AG10803 (cell line): ENCODE data around the gene CRABP1.
A peak's percentile ranks its signal among the peaks of the same experiment; 100 is the strongest.

Experiments used
- DNase-seq: peaks from one replicate; pipeline ENCODE4 v3.0.0; 2010; ENCODE audit warnings: low read depth
- H3K4me3 ChIP-seq: 2 replicates; pipeline ENCODE4 v1.5.1; 2011; ENCODE audit warnings: mild to moderate bottlenecking, low read length, control low read depth
- CTCF ChIP-seq: conservative IDR thresholded peaks from 2 replicates; pipeline ENCODE4 v1.5.1; 2011; ENCODE audit warnings: mild to moderate bottlenecking, low read length, control low read depth, inconsistent platforms

The CRABP1 gene

GRCh38 chr15:78350058-78350457 is 9.9 kb downstream of the CRABP1 start:
- DNase-seq, result no peak
- H3K4me3 ChIP-seq, result no peak overlapping the region
- no peak for TF ChIP-seq CTCF

GRCh38 chr15:78351539-78351938 is 11.4 kb downstream of the CRABP1 start:
- no peak overlapping the region for H3K4me3 ChIP-seq
- no peak for TF ChIP-seq CTCF
- no peak for DNase-seq

- H3K4me3 ChIP-seq, result no peak overlapping the region
- DNase-seq, result no peak
- TF ChIP-seq CTCF, result no peak
Observed at GRCh38 chr15:78353093-78353492, 12.9 kb downstream of the CRABP1 start.

- no peak for TF ChIP-seq CTCF
- H3K4me3 ChIP-seq, result no peak overlapping the region
- no peak for DNase-seq
Observed at GRCh38 chr15:78355177-78355576, 15.0 kb downstream of the CRABP1 start.

GRCh38 chr15:78358102-78358870 is 18.1 kb downstream of the CRABP1 start:
- DNase-seq, result no peak
- H3K4me3 ChIP-seq, result no peak overlapping the region
- no peak for TF ChIP-seq CTCF

- TF ChIP-seq CTCF, result no peak
- H3K4me3 ChIP-seq, result no peak overlapping the region
- no peak for DNase-seq
Observed at GRCh38 chr15:78359041-78359808, 19.1 kb downstream of the CRABP1 start.

- TF ChIP-seq CTCF, result no peak
- no peak overlapping the region for H3K4me3 ChIP-seq
- DNase-seq, result peak; percentile 31
Observed at GRCh38 chr15:78360367-78360801, 20.2 kb downstream of the CRABP1 start.
